ENCODE results near the gene FHAD1. TPM values are rescaled to one million over a fixed set of nuclear protein-coding genes. Genes with fewer than 3 reads are reported as not detected.

FHAD1 gene
- total RNA-seq, 3 donors from 2014 or later (not counting 1 experiment from before 2014, with no cell fraction given) = 0.72 to 1.9 (median 1.7) TPM

DNA sequence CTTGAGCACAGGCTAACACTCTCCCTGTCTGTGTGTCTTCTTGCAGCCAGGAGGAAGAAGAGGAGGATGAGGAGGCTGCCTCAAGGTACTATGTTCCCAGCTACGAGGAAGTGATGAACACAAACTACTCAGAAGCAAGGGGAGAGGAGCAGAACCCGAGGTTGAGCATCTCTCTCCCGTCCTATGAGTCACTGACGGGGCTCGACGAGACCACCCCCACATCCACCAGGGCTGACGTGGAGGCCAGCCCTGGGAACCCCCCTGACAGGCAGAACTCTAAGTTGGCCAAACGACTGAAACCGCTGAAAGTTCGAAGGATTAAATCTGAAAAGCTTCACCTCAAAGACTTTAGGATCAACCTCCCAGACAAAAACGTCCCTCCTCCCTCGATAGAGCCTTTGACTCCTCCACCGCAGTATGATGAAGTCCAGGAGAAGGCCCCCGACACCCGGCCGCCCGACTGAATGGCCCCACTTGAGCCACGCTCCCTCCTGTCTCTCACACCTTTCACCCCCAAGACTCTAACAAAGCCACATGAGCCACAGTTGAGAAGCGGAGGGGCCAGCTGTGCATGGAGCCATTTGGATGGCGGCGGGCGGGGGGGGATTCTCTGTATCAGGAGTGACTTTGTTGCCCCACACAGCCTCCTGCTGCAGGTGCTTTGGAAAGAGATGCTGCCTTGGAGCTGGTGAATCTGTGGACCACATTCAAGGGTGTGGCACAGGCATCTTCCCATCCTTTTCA is 27.6 kb upstream of the FHAD1 start:
- TF ChIP-seq, protein P1, sequence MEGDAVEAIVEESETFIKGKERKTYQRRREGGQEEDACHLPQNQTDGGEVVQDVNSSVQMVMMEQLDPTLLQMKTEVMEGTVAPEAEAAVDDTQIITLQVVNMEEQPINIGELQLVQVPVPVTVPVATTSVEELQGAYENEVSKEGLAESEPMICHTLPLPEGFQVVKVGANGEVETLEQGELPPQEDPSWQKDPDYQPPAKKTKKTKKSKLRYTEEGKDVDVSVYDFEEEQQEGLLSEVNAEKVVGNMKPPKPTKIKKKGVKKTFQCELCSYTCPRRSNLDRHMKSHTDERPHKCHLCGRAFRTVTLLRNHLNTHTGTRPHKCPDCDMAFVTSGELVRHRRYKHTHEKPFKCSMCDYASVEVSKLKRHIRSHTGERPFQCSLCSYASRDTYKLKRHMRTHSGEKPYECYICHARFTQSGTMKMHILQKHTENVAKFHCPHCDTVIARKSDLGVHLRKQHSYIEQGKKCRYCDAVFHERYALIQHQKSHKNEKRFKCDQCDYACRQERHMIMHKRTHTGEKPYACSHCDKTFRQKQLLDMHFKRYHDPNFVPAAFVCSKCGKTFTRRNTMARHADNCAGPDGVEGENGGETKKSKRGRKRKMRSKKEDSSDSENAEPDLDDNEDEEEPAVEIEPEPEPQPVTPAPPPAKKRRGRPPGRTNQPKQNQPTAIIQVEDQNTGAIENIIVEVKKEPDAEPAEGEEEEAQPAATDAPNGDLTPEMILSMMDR (IDR thresholded peaks at IDR 0.05) = no peak
- DNase-seq = no peak
- 85% methylated on average over 22 of the region's 22 CpGs for WGBS (ENCODE audit: insufficient coverage)
- Mint-ChIP-seq H3K36me3 (no peaks in the 10 kb centered on the region), H3K4me1 (peaks cover 25% of the 10 kb centered on the region in 2 donors), H3K27me3 (ENCODE audit: low read depth in 2 of 2) (peaks cover 0 to 13% of the 10 kb centered on the region in 2 donors), H3K9me3 (no peaks in the 10 kb centered on the region), H3K27ac (peak overlapping the region in 1 of 2 donors; percentile 61), H3K4me3 (no peak overlapping the region)
- no peak for ATAC-seq
- Histone ChIP-seq H3K27ac (ENCODE audit: low read length) (no peak overlapping the region), H3K36me3 (ENCODE audit: control insufficient read depth, insufficient read depth, low read length) (no peaks in the 10 kb centered on the region), H3K9me3 (ENCODE audit: control insufficient read depth, insufficient read depth, low read length) (no peaks in the 10 kb centered on the region), H3K4me1 (ENCODE audit: control insufficient read depth, insufficient read depth, low read length) (peaks cover 14% of the 10 kb centered on the region), H3K27me3 (ENCODE audit: control insufficient read depth, insufficient read depth, low read length) (no peaks in the 10 kb centered on the region), H3K4me3 (ENCODE audit: low read length) (no peak overlapping the region)
- intact Hi-C loops (cut with micrococcal nuclease) = no loop called here

DNA sequence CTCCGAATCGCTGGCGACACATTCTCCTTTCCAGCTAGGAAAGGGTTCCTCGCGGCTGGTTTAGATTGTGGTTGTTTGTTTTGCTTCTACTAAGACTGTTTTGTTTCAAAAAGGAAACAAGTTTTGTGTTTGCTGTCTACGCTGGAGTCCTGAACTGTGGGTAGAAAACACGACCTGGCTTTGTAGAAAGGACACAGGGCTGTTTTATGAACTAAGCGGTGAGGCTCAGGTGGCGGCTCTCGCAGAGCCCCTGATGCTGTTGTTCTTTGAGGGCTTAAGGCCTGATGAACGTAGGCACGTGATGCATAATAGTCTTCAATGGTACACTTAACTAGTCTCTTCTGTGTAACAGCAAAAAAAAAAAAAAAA is 27.0 kb upstream of the FHAD1 start:
- WGBS (ENCODE audit: insufficient coverage) = 80% methylated on average over 11 of the region's 12 CpGs
- ATAC-seq = no peak
- DNase-seq = no peak
- no peak overlapping the region for H3K4me3 ChIP-seq (ENCODE audit: low read length)
- TF ChIP-seq, protein P1 (IDR thresholded peaks at IDR 0.05) = no peak
- no peaks in the 10 kb centered on the region for H3K36me3 ChIP-seq (ENCODE audit: control insufficient read depth, insufficient read depth, low read length)
- no peaks in the 10 kb centered on the region for H3K36me3 Mint-ChIP-seq
- no peaks in the 10 kb centered on the region for H3K27me3 ChIP-seq (ENCODE audit: control insufficient read depth, insufficient read depth, low read length)
- intact Hi-C loops (cut with micrococcal nuclease) = no loop called here
- no peaks in the 10 kb centered on the region for H3K9me3 ChIP-seq (ENCODE audit: control insufficient read depth, insufficient read depth, low read length)
- H3K4me3 Mint-ChIP-seq = no peak overlapping the region
- peaks cover 25% of the 10 kb centered on the region in 2 donors for H3K4me1 Mint-ChIP-seq
- no peaks in the 10 kb centered on the region for H3K9me3 Mint-ChIP-seq
- H3K27ac Mint-ChIP-seq = peak overlapping the region in 1 of 2 donors; percentile 61
- peaks cover 14% of the 10 kb centered on the region for H3K4me1 ChIP-seq (ENCODE audit: control insufficient read depth, insufficient read depth, low read length)
- H3K27me3 Mint-ChIP-seq (ENCODE audit: low read depth in 2 of 2) = peaks cover 0 to 13% of the 10 kb centered on the region in 2 donors
- no peak overlapping the region for H3K27ac ChIP-seq (ENCODE audit: low read length)

DNA sequence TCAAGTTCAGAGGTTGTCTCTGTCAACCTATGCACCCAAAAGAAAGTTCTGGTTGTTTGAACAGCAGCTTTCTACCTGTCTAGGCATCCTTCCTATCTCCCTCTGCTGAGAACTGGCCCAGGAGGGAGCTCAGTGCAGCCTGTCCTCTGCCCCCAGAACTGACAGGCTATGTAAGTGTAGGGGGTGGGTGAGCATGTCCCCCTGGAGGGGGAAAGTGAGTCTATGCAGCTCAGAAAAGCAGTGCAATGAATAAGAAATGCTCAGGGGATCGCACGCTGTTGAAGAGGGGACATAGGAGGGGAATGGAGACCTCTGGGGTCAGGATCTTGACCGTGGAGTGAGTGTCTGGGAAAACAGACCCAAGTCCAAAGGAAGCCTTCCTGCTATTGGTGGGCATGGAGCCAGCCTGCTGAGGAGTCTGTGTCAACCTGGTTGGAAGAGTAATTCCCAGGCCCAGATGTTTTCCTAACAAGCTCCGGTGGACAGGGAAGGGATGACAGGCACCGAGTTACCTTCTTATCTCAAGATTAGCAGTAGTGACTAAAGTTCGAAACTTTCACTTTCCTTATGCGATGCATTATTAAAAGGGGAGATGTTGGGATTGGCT is 26.1 kb upstream of the FHAD1 start:
- WGBS (ENCODE audit: insufficient coverage) = 94% methylated on average over 7 of the region's 7 CpGs
- H3K9me3 ChIP-seq (ENCODE audit: control insufficient read depth, insufficient read depth, low read length) = no peaks in the 10 kb centered on the region
- no peak overlapping the region for H3K4me3 ChIP-seq (ENCODE audit: low read length)
- Mint-ChIP-seq H3K4me3 (no peak overlapping the region), H3K27ac (no peak overlapping the region), H3K9me3 (no peaks in the 10 kb centered on the region), H3K4me1 (peaks cover 25% of the 10 kb centered on the region in 2 donors), H3K27me3 (ENCODE audit: low read depth in 2 of 2) (peaks cover 0 to 13% of the 10 kb centered on the region in 2 donors), H3K36me3 (no peaks in the 10 kb centered on the region)
- H3K4me1 ChIP-seq (ENCODE audit: control insufficient read depth, insufficient read depth, low read length) = peaks cover 14% of the 10 kb centered on the region
- ATAC-seq (no peak), DNase-seq (no peak)
- intact Hi-C loops (cut with micrococcal nuclease) = no loop called here
- TF ChIP-seq, protein P1 (IDR thresholded peaks at IDR 0.05) = no peak
- H3K36me3 ChIP-seq (ENCODE audit: control insufficient read depth, insufficient read depth, low read length) = no peaks in the 10 kb centered on the region
- no peaks in the 10 kb centered on the region for H3K27me3 ChIP-seq (ENCODE audit: control insufficient read depth, insufficient read depth, low read length)
- no peak overlapping the region for H3K27ac ChIP-seq (ENCODE audit: low read length)
